IMR-90 (cell line): ENCODE results near the gene OSTN. TPM values are rescaled to one million over a fixed set of nuclear protein-coding genes. Genes with fewer than 3 reads are reported as not detected.

Source experiments
- ATAC-seq: fragments of 200-7000 bp; cut with Tn5 transposase; 2 replicates; pipeline ENCODE4 v1.9.1; 2020; ENCODE audit warnings: low read depth, mild to moderate bottlenecking, moderate library complexity
- BruUV-seq: library from RNA; stranded (reverse); fragments of 400-500 nt; replicated peaks from 2 replicates; lab custom pipeline; 2021; lab: Mats Ljungman, UMichigan
- CTCF ChIA-PET: fragments of 300-600 bp; formaldehyde crosslinking; extraction: SDS; loops from one replicate; lab custom pipeline; 2021; ENCODE audit warnings: antibody characterized with exemption; lab: Yijun Ruan, JAX
- POLR2A ChIA-PET: fragments of 300-600 bp; sonication (Branson Sonifier 250); formaldehyde crosslinking; loops from one replicate; lab custom pipeline; 2022; ENCODE audit warnings: antibody characterized with exemption; ENCODE audit not compliant: unreplicated experiment; lab: Charles Lee
- DNase-seq: peaks from one replicate; pipeline ENCODE4 v3.0.0; 2013
- H2AFZ ChIP-seq: replicated peaks from 2 replicates; pipeline ENCODE3; 2013; ENCODE audit warnings: low read length, mild to moderate bottlenecking; ENCODE audit not compliant: poor library complexity
- H2AK5ac ChIP-seq: 2 replicates; pipeline ENCODE4 v1.6.1; 2013; ENCODE audit warnings: low read depth, low read length, inconsistent platforms
- H2AK9ac ChIP-seq: replicated peaks from 2 replicates; pipeline ENCODE3; 2013; ENCODE audit warnings: mild to moderate bottlenecking, low read depth, low read length, moderate library complexity; ENCODE audit not compliant: poor library complexity
- H2BK120ac ChIP-seq: 2 replicates; pipeline ENCODE4 v1.6.1; 2013; ENCODE audit warnings: low read depth, low read length, inconsistent platforms
- H2BK15ac ChIP-seq: 3 replicates; pipeline ENCODE4 v1.6.1; 2013; ENCODE audit warnings: low read depth, low read length, inconsistent platforms
- H2BK20ac ChIP-seq: 2 replicates; pipeline ENCODE4 v1.6.1; 2013; ENCODE audit warnings: low read depth, mild to moderate bottlenecking, inconsistent platforms, low read length, moderate library complexity
- H2BK5ac ChIP-seq: 2 replicates; pipeline ENCODE4 v1.6.1; 2013; ENCODE audit warnings: mild to moderate bottlenecking, low read depth, low read length, inconsistent platforms; ENCODE audit not compliant: poor library complexity, severe bottlenecking
- H3K14ac ChIP-seq: replicated peaks from 2 replicates; pipeline ENCODE4 v1.6.1; 2013; ENCODE audit warnings: low read depth, low read length, inconsistent platforms
- H3K18ac ChIP-seq: 2 replicates; pipeline ENCODE4 v1.6.1; 2013; ENCODE audit warnings: low read depth, low read length, control low read depth
- H3K23ac ChIP-seq: 2 replicates; pipeline ENCODE4 v1.6.1; 2013; ENCODE audit warnings: low read depth, low read length, inconsistent platforms
- H3K27ac ChIP-seq: 2 replicates; pipeline ENCODE4 v1.5.1; 2013; ENCODE audit warnings: mild to moderate bottlenecking, control low read depth, low read length; ENCODE audit not compliant: insufficient read depth
- H3K27me3 ChIP-seq: 2 replicates; pipeline ENCODE4 v1.6.1; 2013; ENCODE audit warnings: low read length; ENCODE audit not compliant: control insufficient read depth, insufficient read depth
- H3K36me3 ChIP-seq: 2 replicates; pipeline ENCODE4 v1.6.1; 2013; ENCODE audit warnings: low read length, mixed read lengths; ENCODE audit not compliant: control insufficient read depth, insufficient read depth
- H3K4ac ChIP-seq: 2 replicates; pipeline ENCODE4 v1.6.1; 2013; ENCODE audit warnings: low read depth, low read length, inconsistent platforms
- H3K4me1 ChIP-seq: 2 replicates; pipeline ENCODE4 v1.6.1; 2013; ENCODE audit warnings: low read length, mixed read lengths; ENCODE audit not compliant: control insufficient read depth, insufficient read depth
- H3K4me2 ChIP-seq: 2 replicates; pipeline ENCODE4 v1.6.1; 2013; ENCODE audit warnings: low read depth, mild to moderate bottlenecking, control low read depth, low read length, moderate library complexity
- H3K4me3 ChIP-seq: 2 replicates; pipeline ENCODE4 v1.5.1; 2013; ENCODE audit warnings: low read depth, mild to moderate bottlenecking, control low read depth, low read length, moderate library complexity; ENCODE audit not compliant: insufficient read depth
- H3K56ac ChIP-seq: 2 replicates; pipeline ENCODE4 v1.6.1; 2013; ENCODE audit warnings: low read length, inconsistent platforms; ENCODE audit not compliant: insufficient read depth; ENCODE audit errors: extremely low read depth
- H3K79me1 ChIP-seq, 2 experiments: 2 replicates each; pipeline ENCODE4 v1.6.1; 2013; ENCODE audit warnings: low read length in 2 of 2, inconsistent platforms in 1 of 2, low read depth in 1 of 2
- H3K9ac ChIP-seq: 2 replicates; pipeline ENCODE4 v1.6.1; 2013; ENCODE audit warnings: low read depth, low read length, control low read depth
- H3K9me1 ChIP-seq: 2 replicates; pipeline ENCODE4 v1.6.1; 2013; ENCODE audit warnings: low read length, inconsistent platforms; ENCODE audit not compliant: insufficient read depth
- H3K9me3 ChIP-seq: 2 replicates; pipeline ENCODE4 v1.6.1; 2013; ENCODE audit warnings: low read length; ENCODE audit not compliant: control insufficient read depth, insufficient read depth
- H4K20me1 ChIP-seq: 2 replicates; pipeline ENCODE4 v1.6.1; 2013; ENCODE audit warnings: low read length, inconsistent platforms; ENCODE audit not compliant: insufficient read depth
- H4K5ac ChIP-seq: 2 replicates; pipeline ENCODE4 v1.6.1; 2013; ENCODE audit warnings: mild to moderate bottlenecking, low read depth, low read length, control low read depth
- H4K8ac ChIP-seq, 2 experiments: 2 replicates each; pipeline ENCODE4 v1.6.1; 2013; ENCODE audit warnings: low read depth in 2 of 2, low read length in 2 of 2, control low read depth in 1 of 2, inconsistent platforms in 1 of 2
- H4K91ac ChIP-seq: 2 replicates; pipeline ENCODE4 v1.6.1; 2013; ENCODE audit warnings: low read depth, low read length, inconsistent platforms; ENCODE audit not compliant: insufficient read depth
- BHLHE40 ChIP-seq: fragments of 150-350 bp; IDR thresholded peaks from 2 replicates; pipeline ENCODE4 v1.6.1; 2016; ENCODE audit warnings: mild to moderate bottlenecking, low read depth, low read length
- CHD1 ChIP-seq: IDR thresholded peaks from 2 replicates; pipeline ENCODE4 v1.6.1; 2012; ENCODE audit warnings: low read depth, low read length, improper control_type of control experiment
- FOS ChIP-seq: fragments of 150-350 bp; IDR thresholded peaks from 2 replicates; pipeline ENCODE4 v1.6.1; 2016; ENCODE audit warnings: low read depth, low read length
- MAZ ChIP-seq: IDR thresholded peaks from 2 replicates; pipeline ENCODE4 v1.6.1; 2012; ENCODE audit warnings: low read depth, mild to moderate bottlenecking, low read length, improper control_type of control experiment, moderate library complexity, borderline replicate concordance
- MXI1 ChIP-seq: IDR thresholded peaks from 2 replicates; pipeline ENCODE4 v1.6.1; 2012; ENCODE audit warnings: low read depth, mild to moderate bottlenecking, low read length, moderate library complexity, borderline replicate concordance
- NFE2L2 ChIP-seq: fragments of 150-350 bp; IDR thresholded peaks from 2 replicates; pipeline ENCODE4 v1.6.1; 2016; ENCODE audit warnings: low read depth, mild to moderate bottlenecking, low read length
- POLR2A ChIP-seq: IDR thresholded peaks from 2 replicates; pipeline ENCODE4 v1.6.1; 2012; ENCODE audit warnings: mild to moderate bottlenecking, low read depth, low read length
- RAD21 ChIP-seq: IDR thresholded peaks from 2 replicates; pipeline ENCODE4 v1.6.1; 2012; ENCODE audit warnings: low read length, improper control_type of control experiment
- RCOR1 ChIP-seq: IDR thresholded peaks from 2 replicates; pipeline ENCODE4 v1.6.1; 2012; ENCODE audit warnings: mild to moderate bottlenecking, low read length, improper control_type of control experiment; ENCODE audit not compliant: insufficient replicate concordance
- RFX5 ChIP-seq: IDR thresholded peaks from 2 replicates; pipeline ENCODE4 v1.8.0; 2012; ENCODE audit warnings: low read depth, mild to moderate bottlenecking, low read length, moderate library complexity
- SMC3 ChIP-seq: fragments of 150-350 bp; IDR thresholded peaks from 2 replicates; pipeline ENCODE4 v1.6.1; 2016; ENCODE audit warnings: low read depth, mild to moderate bottlenecking, antibody characterized with exemption, low read length, moderate library complexity
- dilution Hi-C: fragments of 300-500 bp; cut with HindIII; formaldehyde crosslinking; loops from one replicate; pipeline ENCODE4 v1.14.3; 2018; ENCODE audit warnings: low sequenced_read_pairs; ENCODE audit not compliant: unreplicated experiment
- in situ Hi-C: fragments of 300-500 bp; cut with MboI; formaldehyde crosslinking; loops from 3 replicates; pipeline ENCODE4 v1.14.3; 2019; ENCODE audit warnings: low sequenced_read_pairs, inconsistent platforms, mixed read lengths
- intact Hi-C: fragments of 100-400 bp; cut with micrococcal nuclease; formaldehyde crosslinking; loops from 2 replicates; pipeline ENCODE4 v1.10.0; 2022
- polyA plus RNA-seq, 3 experiments: library from polyadenylated mRNA; depleted of rRNA; stranded (reverse); fragments of >200 nt; gene quantifications; 2 replicates each; pipeline ENCODE4 v1.2.3, GENCODE V29; 2012; ENCODE audit warnings: low replicate concordance in 1 of 3
- total RNA-seq: library from RNA; depleted of rRNA; stranded (reverse); fragments of >200 nt; gene quantifications from 2 replicates; pipeline ENCODE4 v1.2.3, GENCODE V29; 2012
- TF ChIP-seq, protein P1 (sequence below): fragments of 150-350 bp; IDR thresholded peaks from 2 replicates; pipeline ENCODE4 v1.6.1; 2017; ENCODE audit warnings: mild to moderate bottlenecking, antibody characterized with exemption, low read length, low read depth

The OSTN gene
- total and polyA plus RNA-seq, 2 of the 4 experiments (the other 2 are of a cell fraction): not detected

- no peak overlapping the region for H4K8ac ChIP-seq
- H3K27ac ChIP-seq: no peak overlapping the region
- no peaks in the 10 kb centered on the region for H3K9me1 ChIP-seq
- no peak overlapping the region for H2BK20ac ChIP-seq
- no peak overlapping the region for H2BK5ac ChIP-seq
- no peak overlapping the region for H3K23ac ChIP-seq
- H3K36me3 ChIP-seq: no peaks in the 10 kb centered on the region
- H3K56ac ChIP-seq: no peak overlapping the region
- no peak overlapping the region for H3K4me3 ChIP-seq
- no peak overlapping the region for H2AK5ac ChIP-seq
- CTCF ChIA-PET: no interaction called here
- H3K4me1 ChIP-seq: no peaks in the 10 kb centered on the region
- peaks cover 1% of the 10 kb centered on the region for H3K27me3 ChIP-seq
- no peak overlapping the region for H2BK15ac ChIP-seq
- no peak overlapping the region for H3K4me2 ChIP-seq
- POLR2A ChIA-PET: no interaction called here
- ATAC-seq (no peak), DNase-seq (no peak)
- no peak overlapping the region for H2BK120ac ChIP-seq
- TF ChIP-seq, protein P1, sequence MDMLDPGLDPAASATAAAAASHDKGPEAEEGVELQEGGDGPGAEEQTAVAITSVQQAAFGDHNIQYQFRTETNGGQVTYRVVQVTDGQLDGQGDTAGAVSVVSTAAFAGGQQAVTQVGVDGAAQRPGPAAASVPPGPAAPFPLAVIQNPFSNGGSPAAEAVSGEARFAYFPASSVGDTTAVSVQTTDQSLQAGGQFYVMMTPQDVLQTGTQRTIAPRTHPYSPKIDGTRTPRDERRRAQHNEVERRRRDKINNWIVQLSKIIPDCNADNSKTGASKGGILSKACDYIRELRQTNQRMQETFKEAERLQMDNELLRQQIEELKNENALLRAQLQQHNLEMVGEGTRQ: no peak
- TF ChIP-seq BHLHE40: no peak
- no peak for TF ChIP-seq FOS
- TF ChIP-seq MXI1: no peak
- TF ChIP-seq CHD1: no peak
- TF ChIP-seq MAZ: no peak
- TF ChIP-seq NFE2L2: no peak
- no peak for TF ChIP-seq POLR2A
- no peak for TF ChIP-seq RFX5
- no peak for TF ChIP-seq RAD21
- no peak for TF ChIP-seq RCOR1
- TF ChIP-seq SMC3: no peak
- in situ Hi-C loops (no loop called here), dilution Hi-C loops (no loop called here), intact Hi-C loops (no loop called here)
- H3K18ac ChIP-seq: no peak overlapping the region
- H3K14ac ChIP-seq: no peak overlapping the region
- H4K20me1 ChIP-seq: no peaks in the 10 kb centered on the region
- H3K4ac ChIP-seq: no peak overlapping the region
- BruUV-seq: no TSS peak
- H2AFZ ChIP-seq: no peak overlapping the region
- H2AK9ac ChIP-seq: no peak overlapping the region
- H3K79me1 ChIP-seq: no peaks in the 10 kb centered on the region
- H4K5ac ChIP-seq: no peak overlapping the region
- no peak overlapping the region for H4K91ac ChIP-seq
- no peak overlapping the region for H3K9ac ChIP-seq
- 0 out of 2 replicates have a peak, but pooled peaks cover 2% of the 10 kb centered on the region for H3K9me3 ChIP-seq
Observed at GRCh38 chr3:191268737-191269136, 69.7 kb downstream of the OSTN start.
